ENCODE measurements around the gene PSAT1.

- TF ChIP-seq GATA2 (IDR thresholded peaks at IDR 0.05; ENCODE audit: low read depth, low read length) (no peak), GATA3 (IDR thresholded peaks at IDR 0.05; ENCODE audit: low read depth, low read length) (no peak)
These were observed 51.9 kb downstream of the PSAT1 start for GRCh38 chr9:78348848-78349247.
